Measurements from ENCODE around the gene PSENEN. TPM values are rescaled to one million over a fixed set of nuclear protein-coding genes. Genes with fewer than 3 reads are reported as not detected.
A peak's percentile ranks its signal among the peaks of the same experiment; 100 is the strongest.

PSENEN gene
- total RNA-seq, 1 donor from 2014 or later, result 60.0 TPM

- H3K4me3 ChIP-seq, result peak within 1 kb of the TSS; percentile 88
- peaks cover 26% of the 10 kb centered on the region for H3K36me3 ChIP-seq
- H3K9me3 ChIP-seq, result no peaks in the 10 kb centered on the region
- ATAC-seq (peak; percentile 83 to 84), DNase-seq (no peak)
- intact Hi-C loops (cut with DNase I), result no loop called here
- H3K27ac ChIP-seq, result peak within 1 kb of the TSS; percentile 85
- no peak for TF ChIP-seq CTCF (IDR thresholded peaks at IDR 0.05)
- H3K4me1 ChIP-seq, result peaks cover 26% of the 10 kb centered on the region
- H3K27me3 ChIP-seq (ENCODE audit: low read depth), result no peaks in the 10 kb centered on the region
These were observed 27.6 kb upstream of the PSENEN start, which contains the start of gene KMT2B for GRCh38 chr19:35717665-35718344. KMT2B (plus strand) TSS chr19:35718003; CDS start chr19:35718019, 16 bp downstream.

GRCh38 chr19:35718345-35719041 lies 27.0 kb upstream of the PSENEN start:
- Histone ChIP-seq H3K36me3 (peaks cover 33% of the 10 kb centered on the region), H3K27me3 (ENCODE audit: low read depth) (no peaks in the 10 kb centered on the region), H3K4me1 (peaks cover 26% of the 10 kb centered on the region), H3K27ac (peak overlapping the region; percentile 85), H3K9me3 (no peaks in the 10 kb centered on the region), H3K4me3 (peak overlapping the region; percentile 88)
- peak; percentile 72 for DNase-seq
- no peak for TF ChIP-seq CTCF (IDR thresholded peaks at IDR 0.05)
- ATAC-seq, result no peak
- intact Hi-C loops (cut with DNase I), result no loop called here

GRCh38 chr19:35719402-35720162 lies 25.9 kb upstream of the PSENEN start:
- no peak for DNase-seq
- Histone ChIP-seq H3K27me3 (ENCODE audit: low read depth) (no peaks in the 10 kb centered on the region), H3K4me3 (peak overlapping the region; percentile 88), H3K36me3 (peaks cover 44% of the 10 kb centered on the region), H3K4me1 (peaks cover 26% of the 10 kb centered on the region), H3K27ac (peak overlapping the region; percentile 85), H3K9me3 (no peaks in the 10 kb centered on the region)
- no peak for ATAC-seq
- intact Hi-C loops (cut with DNase I), result no loop called here
- no peak for TF ChIP-seq CTCF (IDR thresholded peaks at IDR 0.05)

GRCh38 chr19:35720163-35720524 lies 25.3 kb upstream of the PSENEN start:
- no peaks in the 10 kb centered on the region for H3K9me3 ChIP-seq
- no peaks in the 10 kb centered on the region for H3K27me3 ChIP-seq (ENCODE audit: low read depth)
- ATAC-seq, result no peak
- H3K4me1 ChIP-seq, result peaks cover 26% of the 10 kb centered on the region
- no peak for TF ChIP-seq CTCF (IDR thresholded peaks at IDR 0.05)
- no peak overlapping the region for H3K4me3 ChIP-seq
- H3K27ac ChIP-seq, result no peak overlapping the region
- peaks cover 49% of the 10 kb centered on the region for H3K36me3 ChIP-seq
- intact Hi-C loops (cut with DNase I), result no loop called here
- no peak for DNase-seq

GRCh38 chr19:35720648-35721047 lies 24.8 kb upstream of the PSENEN start:
- ATAC-seq, result no peak

More at GRCh38 chr19:35720648-35721047, 24.8 kb upstream of the PSENEN start:
- intact Hi-C loops (cut with DNase I), result no loop called here
- Histone ChIP-seq H3K9me3 (no peaks in the 10 kb centered on the region), H3K27ac (no peak overlapping the region), H3K4me3 (no peak overlapping the region), H3K4me1 (peaks cover 22% of the 10 kb centered on the region), H3K36me3 (peaks cover 54% of the 10 kb centered on the region), H3K27me3 (ENCODE audit: low read depth) (no peaks in the 10 kb centered on the region)
- TF ChIP-seq CTCF (IDR thresholded peaks at IDR 0.05), result no peak
- no peak for DNase-seq
